Neural cell (in vitro differentiated cells): ENCODE data around the gene EMD. TPM values are rescaled to one million over a fixed set of nuclear protein-coding genes. Genes with fewer than 3 reads are reported as not detected.

Experiments
- H2AFZ ChIP-seq: fragments of 200-600, 300-800 bp; sonication (generic), shearing (Covaris generic); 2 replicates; pipeline ENCODE4 v1.6.0; 2014; ENCODE audit warnings: low read depth, mild to moderate bottlenecking, antibody characterized with exemption, low read length, moderate library complexity
- H3F3A ChIP-seq: fragments of 200-600 bp; shearing (Covaris generic); 2 replicates; pipeline ENCODE4 v1.6.1; 2016; ENCODE audit warnings: mild to moderate bottlenecking, moderate library complexity, mixed read lengths, antibody characterized with exemption, low read length; ENCODE audit not compliant: insufficient read depth, poor library complexity, severe bottlenecking
- H3K27ac ChIP-seq: fragments of 200-600, 300-800 bp; sonication (generic), shearing (Covaris generic); 2 replicates; pipeline ENCODE4 v1.5.1; 2014; ENCODE audit warnings: mild to moderate bottlenecking, low read length, moderate library complexity
- H3K27me3 ChIP-seq: fragments of 300-800, 200-600 bp; sonication (generic), shearing (Covaris generic); 2 replicates; pipeline ENCODE4 v1.6.0; 2014; ENCODE audit warnings: mild to moderate bottlenecking, low read depth, low read length, moderate library complexity; ENCODE audit not compliant: insufficient read depth
- H3K36me3 ChIP-seq: fragments of 300-800, 200-600 bp; sonication (generic), shearing (Covaris generic); 2 replicates; pipeline ENCODE4 v1.5.1; 2014; ENCODE audit warnings: mild to moderate bottlenecking, antibody characterized with exemption, low read length, moderate library complexity; ENCODE audit not compliant: insufficient read depth
- H3K4me2 ChIP-seq: fragments of 300-800, 200-600 bp; sonication (generic), shearing (Covaris generic); 2 replicates; pipeline ENCODE4 v1.6.0; 2014; ENCODE audit warnings: mild to moderate bottlenecking, low read length
- H3K4me3 ChIP-seq: fragments of 300-800, 200-600 bp; sonication (generic), shearing (Covaris generic); 2 replicates; pipeline ENCODE4 v1.5.1; 2014; ENCODE audit warnings: mild to moderate bottlenecking, low read length, moderate library complexity
- H3K79me2 ChIP-seq: fragments of 200-600 bp; shearing (Covaris generic); replicated peaks from 2 replicates; pipeline ENCODE4 v1.6.0; 2014; ENCODE audit warnings: mild to moderate bottlenecking, low read length, moderate library complexity; ENCODE audit not compliant: insufficient read depth
- H3K9ac ChIP-seq: fragments of 300-800, 200-600 bp; sonication (generic), shearing (Covaris generic); 2 replicates; pipeline ENCODE4 v1.6.1; 2016; ENCODE audit warnings: mild to moderate bottlenecking, low read length, mixed read lengths
- H3K9me2 ChIP-seq: fragments of 200-600 bp; shearing (Covaris generic); 2 replicates; pipeline ENCODE4 v1.6.1; 2016; ENCODE audit warnings: mild to moderate bottlenecking, low read length, mixed read lengths; ENCODE audit not compliant: insufficient read depth
- H3K9me3 ChIP-seq: fragments of 200-600, 300-800 bp; sonication (generic), shearing (Covaris generic); 2 replicates; pipeline ENCODE4 v1.6.1; 2016; ENCODE audit warnings: mild to moderate bottlenecking, mixed run types, low read length, moderate library complexity, mixed read lengths
- H4K20me1 ChIP-seq: fragments of 200-600 bp; shearing (Covaris generic); 2 replicates; pipeline ENCODE4 v1.6.1; 2016; ENCODE audit warnings: mild to moderate bottlenecking, mixed run types; ENCODE audit not compliant: insufficient read depth
- EZH2 ChIP-seq: fragments of 200-600, 300-800 bp; shearing (Covaris generic), sonication (generic); IDR thresholded peaks from 2 replicates; pipeline ENCODE4 v1.6.1; 2014; ENCODE audit warnings: antibody characterized with exemption, low read length, borderline replicate concordance, mild to moderate bottlenecking; ENCODE audit not compliant: insufficient read depth, poor library complexity, severe bottlenecking
- RAD21 ChIP-seq: fragments of 450-650 bp; conservative IDR thresholded peaks from 2 replicates; pipeline ENCODE4 v1.6.1; 2014; ENCODE audit warnings: antibody characterized with exemption, mild to moderate bottlenecking, moderate library complexity
- REST ChIP-seq: IDR thresholded peaks from 2 replicates; pipeline ENCODE4 v1.6.1; 2012; ENCODE audit warnings: borderline replicate concordance
- polyA plus RNA-seq: library from polyadenylated mRNA; depleted of rRNA; stranded (reverse); fragments of >200 nt; gene quantifications from 2 replicates; pipeline ENCODE4 v1.2.3, GENCODE V29; 2014
- small RNA-seq, 3 experiments: library from RNA; depleted of rRNA; stranded (forward); fragments of <200 nt; gene quantifications; one replicate each; pipeline ENCODE3, GENCODE V24; 2012

EMD gene
- polyA plus RNA-seq, 1 donor from 2014 or later: 67.9 TPM

- no peaks in the 10 kb centered on the region for H3K9me3 ChIP-seq
- TF ChIP-seq RAD21 (no peak), REST (no peak), EZH2 (no peak)
These were observed 51.8 kb downstream of the EMD start for GRCh38 chrX:154430916-154431315.

More at GRCh38 chrX:154430916-154431315, 51.8 kb downstream of the EMD start:
- H4K20me1 ChIP-seq: no peaks in the 10 kb centered on the region
- no peak overlapping the region for H3K27ac ChIP-seq
- H3K9me2 ChIP-seq: no peaks in the 10 kb centered on the region
- no peaks in the 10 kb centered on the region for H3K36me3 ChIP-seq
- H2AFZ ChIP-seq: no peak overlapping the region
- peak overlapping the region; percentile 30 for H3K4me3 ChIP-seq
- H3K4me2 ChIP-seq: no peak overlapping the region
- no peak overlapping the region for H3K9ac ChIP-seq
- H3K79me2 ChIP-seq: peaks cover 12% of the 10 kb centered on the region
- no peaks in the 10 kb centered on the region for H3F3A ChIP-seq
- no peaks in the 10 kb centered on the region for H3K27me3 ChIP-seq

Small RNAs within 50 kb of the gene (small RNA-seq; reads per million reads assigned to genes)
- gene SNORA70: 0 reads per million in 3 experiments

Other genes with a start within 250 kb of the EMD start
- gene OPN1LW, start 235.1 kb upstream of the EMD start, polyA plus RNA-seq: not detected in 2 replicates
- not detected in 2 replicates for gene OPN1MW, start 196.7 kb upstream of the EMD start, polyA plus RNA-seq
- not detected in 2 replicates for gene OPN1MW2, start 159.5 kb upstream of the EMD start, polyA plus RNA-seq
- not detected in 2 replicates for gene OPN1MW3, start 121.7 kb upstream of the EMD start, polyA plus RNA-seq
- gene TEX28, start 84.2 kb upstream of the EMD start, polyA plus RNA-seq: not detected in 2 replicates
- 0.14 TPM in 1 of 2 replicates, not detected in the other for gene TKTL1, start 83.5 kb upstream of the EMD start, polyA plus RNA-seq
- 84.9 and 118 TPM in 2 replicates for gene FLNA, start 4.7 kb upstream of the EMD start, polyA plus RNA-seq
- gene RPL10, start 19.1 kb downstream of the EMD start, polyA plus RNA-seq: 3,689 and 3,975 TPM in 2 replicates
- 8.3 and 9.2 TPM in 2 replicates for gene DNASE1L1, start 30.0 kb downstream of the EMD start, polyA plus RNA-seq
- gene TAFAZZIN, start 32.2 kb downstream of the EMD start, polyA plus RNA-seq: 51.2 and 60.5 TPM in 2 replicates
- gene ATP6AP1, start 49.4 kb downstream of the EMD start, polyA plus RNA-seq: 126 and 159 TPM in 2 replicates
- gene GDI1, start 57.9 kb downstream of the EMD start, polyA plus RNA-seq: 370 and 415 TPM in 2 replicates
- 68.3 and 90.4 TPM in 2 replicates for gene FAM50A, start 64.8 kb downstream of the EMD start, polyA plus RNA-seq
- gene PLXNA3, start 79.0 kb downstream of the EMD start, polyA plus RNA-seq: 17.2 and 22.2 TPM in 2 replicates
- 37.3 and 43.6 TPM in 2 replicates for gene LAGE3, start 100.0 kb downstream of the EMD start, polyA plus RNA-seq
- gene UBL4A, start 107.3 kb downstream of the EMD start, polyA plus RNA-seq: 28.5 and 32.2 TPM in 2 replicates
- gene SLC10A3, start 111.3 kb downstream of the EMD start, polyA plus RNA-seq: 2.7 and 6.0 TPM in 2 replicates
- 19.5 and 30.9 TPM in 2 replicates for gene FAM3A, start 136.9 kb downstream of the EMD start, polyA plus RNA-seq
- gene G6PD, start 167.6 kb downstream of the EMD start, polyA plus RNA-seq: 13.6 and 18.8 TPM in 2 replicates
- gene IKBKG, start 168.3 kb downstream of the EMD start, polyA plus RNA-seq: 32.6 and 37.7 TPM in 2 replicates
- not detected in 2 replicates for gene CTAG1A, start 205.8 kb downstream of the EMD start, polyA plus RNA-seq
- not detected in 2 replicates for gene CTAG1B, start 240.0 kb downstream of the EMD start, polyA plus RNA-seq